NCI-H510A (cell line): ENCODE measurements around the gene IDI2.

Experiments
- DNase-seq: peaks from one replicate; lab custom pipeline; 2025; lab: John Stamatoyannopoulos, UW

The IDI2 gene

GRCh38 chr10:980468-981093, 45.1 kb downstream of the IDI2 start:
- no peak for DNase-seq

- DNase-seq: no peak
These were observed 46.7 kb downstream of the IDI2 start for GRCh38 chr10:978826-979421.

GRCh38 chr10:976316-976715, 49.3 kb downstream of the IDI2 start:
- no peak for DNase-seq

- peak; percentile 69 for DNase-seq
These were observed 50.9 kb downstream of the IDI2 start for GRCh38 chr10:974785-975074.

- no peak for DNase-seq
These were observed 51.4 kb downstream of the IDI2 start for GRCh38 chr10:974038-974784.

- no peak for DNase-seq
These were observed 52.9 kb downstream of the IDI2 start for GRCh38 chr10:972763-973162.

GRCh38 chr10:971613-972012, 54.0 kb downstream of the IDI2 start:
- no peak for DNase-seq

- no peak for DNase-seq
These were observed 54.5 kb downstream of the IDI2 start for GRCh38 chr10:971150-971542.

GRCh38 chr10:970311-971149, 55.1 kb downstream of the IDI2 start:
- DNase-seq: peak; percentile 76

GRCh38 chr10:969473-970150, 56.0 kb downstream of the IDI2 start:
- no peak for DNase-seq
